GM12865 (cell line): ENCODE measurements around the gene AFTPH.

Source experiments
- DNase-seq: peaks from one replicate; pipeline ENCODE4 v3.0.0; 2010; ENCODE audit warnings: low read depth
- H3K4me3 ChIP-seq: 2 replicates; pipeline ENCODE4 v1.5.1; 2011; ENCODE audit warnings: mild to moderate bottlenecking, low read depth, low read length, control low read depth
- CTCF ChIP-seq: IDR thresholded peaks from 2 replicates; pipeline ENCODE4 v1.5.1; 2011; ENCODE audit warnings: low read length, control low read depth, low read depth, inconsistent platforms; ENCODE audit not compliant: insufficient read depth; ENCODE audit errors: missing control alignments

Gene AFTPH

GRCh38 chr2:64488050-64488974 lies 35.8 kb upstream of the AFTPH start:
- peak; percentile 87 for TF ChIP-seq CTCF
- no peak overlapping the region for H3K4me3 ChIP-seq
- peak; percentile 84 for DNase-seq

- no peak for DNase-seq
- no peak for TF ChIP-seq CTCF
- no peak overlapping the region for H3K4me3 ChIP-seq
Measured at GRCh38 chr2:64489081-64489751, 34.9 kb upstream of the AFTPH start.

- TF ChIP-seq CTCF: no peak
- DNase-seq: no peak
- no peak overlapping the region for H3K4me3 ChIP-seq
Measured at GRCh38 chr2:64491426-64491825, 32.7 kb upstream of the AFTPH start.

- no peak overlapping the region for H3K4me3 ChIP-seq
- no peak for DNase-seq
- TF ChIP-seq CTCF: no peak
Measured at GRCh38 chr2:64492272-64492671, 31.9 kb upstream of the AFTPH start.

GRCh38 chr2:64492821-64493220 lies 31.3 kb upstream of the AFTPH start:
- DNase-seq: no peak
- H3K4me3 ChIP-seq: no peak overlapping the region

GRCh38 chr2:64493788-64494187 lies 30.3 kb upstream of the AFTPH start:
- no peak for TF ChIP-seq CTCF
- H3K4me3 ChIP-seq: no peak overlapping the region
- DNase-seq: no peak

More at GRCh38 chr2:64492821-64493220, 31.3 kb upstream of the AFTPH start:
- no peak for TF ChIP-seq CTCF
